GM21619 (cell line): ENCODE data around the gene MALRD1.

Source experiments
- ATAC-seq: cut with Tn5 transposase; IDR thresholded peaks from one replicate; pipeline ENCODE4 v1.9.1; 2021; ENCODE audit not compliant: unreplicated experiment

The MALRD1 gene

GRCh38 chr10:19221216-19221615, 172.6 kb downstream of the MALRD1 start:
- ATAC-seq: no peak

GRCh38 chr10:19226025-19226424, 177.4 kb downstream of the MALRD1 start:
- no peak for ATAC-seq

- no peak for ATAC-seq
These were observed 182.4 kb downstream of the MALRD1 start for GRCh38 chr10:19231034-19231433.

- ATAC-seq: no peak
These were observed 197.5 kb downstream of the MALRD1 start for GRCh38 chr10:19245889-19246752.

- ATAC-seq: no peak
These were observed 199.2 kb downstream of the MALRD1 start for GRCh38 chr10:19247843-19248242.

- no peak for ATAC-seq
These were observed 201.9 kb downstream of the MALRD1 start for GRCh38 chr10:19250546-19250945.

GRCh38 chr10:19252531-19252930, 203.9 kb downstream of the MALRD1 start:
- no peak for ATAC-seq

GRCh38 chr10:19256331-19256730, 207.7 kb downstream of the MALRD1 start:
- ATAC-seq: no peak

GRCh38 chr10:19263262-19263661, 214.7 kb downstream of the MALRD1 start:
- ATAC-seq: no peak

GRCh38 chr10:19283285-19283684, 234.7 kb downstream of the MALRD1 start:
- no peak for ATAC-seq

GRCh38 chr10:19283786-19284185, 235.2 kb downstream of the MALRD1 start:
- no peak for ATAC-seq

GRCh38 chr10:19290770-19291169, 242.2 kb downstream of the MALRD1 start:
- no peak for ATAC-seq

GRCh38 chr10:19294233-19294632, 245.6 kb downstream of the MALRD1 start:
- no peak for ATAC-seq

GRCh38 chr10:19299645-19300044, 251.0 kb downstream of the MALRD1 start:
- no peak for ATAC-seq

- no peak for ATAC-seq
These were observed 253.5 kb downstream of the MALRD1 start for GRCh38 chr10:19302117-19302516.

- ATAC-seq: no peak
These were observed 261.5 kb downstream of the MALRD1 start for GRCh38 chr10:19310066-19310465.

GRCh38 chr10:19316204-19316870, 267.7 kb downstream of the MALRD1 start:
- no peak for ATAC-seq

- no peak for ATAC-seq
These were observed 269.4 kb downstream of the MALRD1 start for GRCh38 chr10:19317952-19318351.

- ATAC-seq: no peak
These were observed 277.0 kb downstream of the MALRD1 start for GRCh38 chr10:19325581-19325980.

GRCh38 chr10:19328582-19328981, 280.0 kb downstream of the MALRD1 start:
- ATAC-seq: no peak

GRCh38 chr10:19329475-19329874, 280.9 kb downstream of the MALRD1 start:
- no peak for ATAC-seq

GRCh38 chr10:19332304-19332703, 283.7 kb downstream of the MALRD1 start:
- ATAC-seq: no peak
